ENCODE data around the gene PHYH.
"Not testable (repeated sequence)": the region's sequence is repeated elsewhere in the genome, so short reads cannot be mapped to it uniquely, and the experiment has no call there.

Gene PHYH

GRCh38 chr10:13299437-13300287 is at the start of gene PHYH:
Gene PHYH (minus strand): TSS chr10:13300064. CDS start chr10:13300042, 22 bp downstream.
- peak; percentile 78 for DNase-seq (ENCODE audit: low spot score)

GRCh38 chr10:13348216-13349017 is 48.6 kb upstream of the PHYH start, which contains the start of gene SEPHS1:
Gene SEPHS1 (minus strand): TSS chr10:13348293. CDS start chr10:13344950, 3,343 bp downstream.
- peak; percentile 94 for DNase-seq (ENCODE audit: low spot score)

- DNase-seq (ENCODE audit: low spot score), result peak; percentile 71
Observed at GRCh38 chr10:13347500-13348156, 47.8 kb upstream of the PHYH start.

DNA sequence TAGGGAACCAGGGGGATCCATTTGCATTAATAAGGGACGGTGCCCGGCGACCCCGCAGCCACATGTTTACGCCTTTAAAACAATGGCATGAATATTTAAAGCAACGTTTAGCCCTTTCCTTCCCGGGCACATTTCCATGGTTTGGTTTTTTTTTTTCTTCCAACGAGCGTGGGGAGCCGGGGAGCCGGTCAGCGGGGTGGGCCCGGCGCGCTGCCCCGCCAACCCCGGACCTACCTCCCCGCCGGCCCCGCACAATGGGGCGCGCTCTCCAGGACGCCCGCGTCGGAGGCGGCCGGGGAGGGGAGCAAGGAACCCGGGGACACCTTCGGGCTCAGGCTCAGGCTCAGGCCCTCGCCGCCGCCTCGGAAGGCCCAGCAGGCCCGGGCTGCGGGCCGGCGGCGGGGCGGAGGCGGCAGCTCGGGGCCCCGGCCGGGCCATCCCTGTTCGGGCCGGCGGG is 47.2 kb upstream of the PHYH start:
- peak; percentile 15 for DNase-seq (ENCODE audit: low spot score)

- no peak for DNase-seq (ENCODE audit: low spot score)
Observed at GRCh38 chr10:13346283-13347042, 46.6 kb upstream of the PHYH start.

- DNase-seq (ENCODE audit: low spot score), result no peak
Observed at GRCh38 chr10:13340626-13341376, 40.9 kb upstream of the PHYH start.

- DNase-seq (ENCODE audit: low spot score), result no peak
Observed at GRCh38 chr10:13340068-13340467, 40.2 kb upstream of the PHYH start.

DNA sequence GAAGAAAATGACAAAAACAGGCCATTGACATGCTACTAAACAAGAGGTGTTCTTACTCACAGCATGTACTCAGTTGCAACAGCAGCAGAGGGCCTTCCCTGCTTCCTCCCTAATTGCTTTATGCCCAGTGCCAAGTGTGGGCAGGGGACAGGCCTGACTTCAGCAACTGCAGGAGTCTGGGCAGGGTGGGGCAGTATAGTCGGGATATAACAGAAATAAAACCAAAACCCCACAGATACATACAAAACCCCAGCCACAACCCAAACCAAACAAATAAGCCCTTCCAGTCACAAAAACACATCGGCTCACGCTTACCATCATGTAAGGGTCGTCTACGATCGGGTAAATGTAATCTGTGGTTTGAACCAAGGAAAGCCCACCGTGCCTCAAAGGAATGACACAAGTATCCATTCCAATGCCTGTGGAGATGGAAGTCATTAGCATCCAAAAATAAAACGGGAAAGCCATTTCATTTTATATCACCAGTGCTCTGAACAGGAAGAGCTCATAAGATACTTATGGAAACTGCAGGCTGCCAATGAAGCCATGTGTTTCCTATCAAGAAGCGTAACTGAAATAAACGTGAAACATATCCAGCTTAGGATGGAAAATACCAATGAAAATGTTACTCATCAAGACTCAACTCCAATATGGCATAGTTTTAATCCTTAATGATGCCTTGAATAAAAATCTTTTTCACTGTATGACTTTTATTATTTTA is 38.7 kb upstream of the PHYH start:
- DNase-seq (ENCODE audit: low spot score), result no peak

- DNase-seq (ENCODE audit: low spot score), result no peak
Observed at GRCh38 chr10:13337827-13338196, 37.9 kb upstream of the PHYH start.

- no peak for DNase-seq (ENCODE audit: low spot score)
Observed at GRCh38 chr10:13337128-13337826, 37.4 kb upstream of the PHYH start.

DNA sequence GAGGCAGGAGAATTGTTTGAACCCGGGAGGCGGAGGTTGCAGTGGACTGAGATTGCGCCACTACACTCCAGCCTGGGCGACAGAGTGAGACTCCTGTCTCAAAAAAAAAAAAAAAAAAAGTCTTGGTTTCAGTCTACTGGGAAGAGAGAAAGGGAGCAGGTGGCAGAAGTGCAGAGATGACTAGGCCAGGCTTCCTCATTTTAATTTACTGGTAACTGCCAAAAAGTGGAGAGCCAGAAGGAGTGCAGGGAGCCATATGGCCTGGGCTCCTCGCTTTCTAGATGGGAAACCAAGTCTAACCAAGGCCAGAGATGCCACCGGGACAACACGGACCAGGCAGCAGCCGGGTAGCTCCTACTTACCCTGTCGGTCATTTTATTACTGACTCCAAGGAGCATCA is 36.0 kb upstream of the PHYH start:
- DNase-seq (ENCODE audit: low spot score), result no peak

DNA sequence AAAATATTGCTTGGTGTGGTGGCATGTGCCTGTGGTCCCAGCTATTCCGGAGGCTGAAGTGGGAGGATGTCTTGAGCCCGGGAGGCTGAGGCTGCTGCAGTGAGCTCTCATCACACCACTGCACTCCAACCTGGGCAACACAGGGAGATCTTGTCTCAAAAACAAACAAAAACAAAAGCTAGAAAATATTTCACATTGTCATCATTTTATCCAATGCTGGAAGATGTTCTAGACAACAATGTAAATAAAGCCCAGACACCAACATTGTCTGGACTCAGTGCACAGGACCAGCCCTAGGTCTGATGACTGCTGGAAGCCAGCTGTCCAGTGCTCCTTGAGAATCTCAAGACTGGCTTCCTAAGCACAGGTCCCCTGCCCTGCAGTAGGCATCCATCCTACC is 34.7 kb upstream of the PHYH start:
- no peak for DNase-seq (ENCODE audit: low spot score)

DNA sequence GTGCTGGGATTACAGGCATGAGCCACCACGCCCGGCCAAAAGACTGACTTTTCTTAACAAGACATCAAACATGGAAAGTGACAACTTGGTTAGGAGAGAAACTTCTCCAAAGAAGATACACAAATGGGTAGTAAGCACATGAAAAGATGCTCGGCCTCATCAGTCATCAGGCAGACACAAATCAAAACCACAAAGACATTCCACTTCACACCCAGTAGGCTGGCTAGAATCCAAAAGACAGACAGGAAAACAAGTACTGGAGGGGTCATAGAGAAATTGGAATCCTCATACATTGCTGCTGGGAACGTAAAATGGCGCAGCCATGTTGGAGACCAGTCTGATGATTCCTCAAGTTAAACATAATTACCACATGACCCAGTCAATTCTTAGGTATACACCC is 31.8 kb upstream of the PHYH start:
- DNase-seq (ENCODE audit: low spot score), result no peak

- not testable (repeated sequence) for DNase-seq (ENCODE audit: low spot score)
Observed at GRCh38 chr10:13330980-13331379, 31.1 kb upstream of the PHYH start.

- no peak for DNase-seq (ENCODE audit: low spot score)
Observed at GRCh38 chr10:13329565-13329964, 29.7 kb upstream of the PHYH start.

DNA sequence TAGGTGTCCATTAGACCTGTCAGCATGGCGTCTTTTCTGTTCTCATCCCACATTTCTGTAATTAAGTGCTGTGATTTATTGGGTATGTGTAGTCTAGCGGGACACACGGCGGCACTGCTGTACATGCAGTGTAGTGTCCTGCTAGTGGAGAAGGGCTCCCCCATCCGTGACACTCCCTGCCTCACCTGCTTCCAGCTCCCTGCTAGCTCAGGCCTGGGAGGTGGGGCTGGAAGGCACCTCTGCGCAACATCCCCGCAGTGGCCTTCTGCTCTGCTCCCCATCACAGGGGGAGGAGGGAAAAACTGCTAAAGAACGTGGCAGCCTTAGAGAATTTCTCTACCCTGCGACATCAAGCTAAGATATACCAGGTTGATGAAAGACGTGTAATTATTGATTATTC is 28.7 kb upstream of the PHYH start:
- DNase-seq (ENCODE audit: low spot score), result no peak

GRCh38 chr10:13328126-13328525 is 28.3 kb upstream of the PHYH start:
- DNase-seq (ENCODE audit: low spot score), result no peak

GRCh38 chr10:13327534-13327933 is 27.7 kb upstream of the PHYH start:
- DNase-seq (ENCODE audit: low spot score), result no peak

GRCh38 chr10:13322615-13323148 is 22.8 kb upstream of the PHYH start:
- no peak for DNase-seq (ENCODE audit: low spot score)

All from activated CD4-positive, alpha-beta T cell treated with anti-CD3 and anti-CD28 coated beads, Interleukin-2, Interleukin-4, amounts not matched to agents 100 ng/mL and 50 ng/mL, durations not matched to agents 16 hours and 8 hours (primary cell).